Measurements from ENCODE around the gene TIGAR. TPM values are rescaled to one million over a fixed set of nuclear protein-coding genes. Genes with fewer than 3 reads are reported as not detected.

TIGAR gene
- total RNA-seq, 1 experiment from 2014 or later: 9.0 TPM

GRCh38 chr12:4307593-4308333 lies 13.2 kb upstream of the TIGAR start:
- Histone ChIP-seq H3K9me3 (ENCODE audit: low read length) (no peaks in the 10 kb centered on the region), H3K4me1 (ENCODE audit: low read length) (peaks cover 2% of the 10 kb centered on the region; the same call in 1 of the 2 replicates), H3K4me3 (ENCODE audit: low read length) (no peak overlapping the region), H3K9ac (ENCODE audit: low read length) (no peak overlapping the region), H3K36me3 (ENCODE audit: insufficient read depth, low read length) (no peaks in the 10 kb centered on the region), H3K27ac (ENCODE audit: low read length) (no peak overlapping the region), H3K4me2 (ENCODE audit: low read depth, low read length, poor library complexity, severe bottlenecking) (no peak overlapping the region), H4K20me1 (ENCODE audit: insufficient read depth, low read depth, low read length) (no peaks in the 10 kb centered on the region), H2AFZ (ENCODE audit: low read length) (no peak overlapping the region), H3K9me2 (replicated peaks; ENCODE audit: insufficient read depth, low read length) (no peaks in the 10 kb centered on the region), H3K27me3 (ENCODE audit: low read length) (no peaks in the 10 kb centered on the region), H3K79me2 (ENCODE audit: low read length) (no peaks in the 10 kb centered on the region)
- peak; percentile 59 for DNase-seq

- H3K9me2 ChIP-seq (replicated peaks; ENCODE audit: insufficient read depth, low read length): no peaks in the 10 kb centered on the region
- no peaks in the 10 kb centered on the region for H3K36me3 ChIP-seq (ENCODE audit: insufficient read depth, low read length)
- H3K4me3 ChIP-seq (ENCODE audit: low read length): no peak overlapping the region
- H2AFZ ChIP-seq (ENCODE audit: low read length): no peak overlapping the region
- H3K27me3 ChIP-seq (ENCODE audit: low read length): no peaks in the 10 kb centered on the region
- H3K4me1 ChIP-seq (ENCODE audit: low read length): peaks cover 2% of the 10 kb centered on the region; the same call in 1 of the 2 replicates
- no peak overlapping the region for H3K9ac ChIP-seq (ENCODE audit: low read length)
- no peak overlapping the region for H3K4me2 ChIP-seq (ENCODE audit: low read depth, low read length, poor library complexity, severe bottlenecking)
- no peak overlapping the region for H3K27ac ChIP-seq (ENCODE audit: low read length)
- H3K79me2 ChIP-seq (ENCODE audit: low read length): no peaks in the 10 kb centered on the region
- no peaks in the 10 kb centered on the region for H3K9me3 ChIP-seq (ENCODE audit: low read length)
- H4K20me1 ChIP-seq (ENCODE audit: insufficient read depth, low read depth, low read length): no peaks in the 10 kb centered on the region
- DNase-seq: no peak
These were observed 12.6 kb upstream of the TIGAR start for GRCh38 chr12:4308334-4308950.

DNA sequence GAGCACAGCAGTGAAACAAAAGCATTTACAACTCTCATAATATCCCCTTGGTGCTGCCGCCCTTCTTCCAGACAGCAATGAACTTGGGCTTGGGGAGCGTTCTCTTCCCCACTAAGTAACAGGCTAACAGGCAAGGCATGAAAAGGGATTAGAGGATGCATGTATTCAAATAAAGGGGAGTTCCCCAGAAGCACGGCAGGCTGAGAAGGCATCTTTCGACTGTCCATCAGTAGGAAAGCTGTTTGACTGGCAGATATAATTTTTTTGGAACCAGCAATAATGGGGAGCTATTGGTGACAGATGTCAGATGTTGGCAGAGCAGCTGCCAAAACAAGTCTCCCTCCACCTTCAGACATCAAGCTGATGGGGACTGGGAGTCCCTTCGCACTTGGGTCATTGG lies 9.2 kb upstream of the TIGAR start:
- H3K27me3 ChIP-seq (ENCODE audit: low read length): no peaks in the 10 kb centered on the region
- no peaks in the 10 kb centered on the region for H4K20me1 ChIP-seq (ENCODE audit: insufficient read depth, low read depth, low read length)
- no peak overlapping the region for H2AFZ ChIP-seq (ENCODE audit: low read length)
- no peaks in the 10 kb centered on the region for H3K79me2 ChIP-seq (ENCODE audit: low read length)
- no peak overlapping the region for H3K27ac ChIP-seq (ENCODE audit: low read length)
- no peaks in the 10 kb centered on the region for H3K36me3 ChIP-seq (ENCODE audit: insufficient read depth, low read length)
- no peak overlapping the region for H3K4me2 ChIP-seq (ENCODE audit: low read depth, low read length, poor library complexity, severe bottlenecking)
- peaks cover 2% of the 10 kb centered on the region; the same call in 1 of the 2 replicates for H3K4me1 ChIP-seq (ENCODE audit: low read length)
- no peak for DNase-seq
- H3K9me3 ChIP-seq (ENCODE audit: low read length): no peaks in the 10 kb centered on the region
- no peaks in the 10 kb centered on the region for H3K9me2 ChIP-seq (replicated peaks; ENCODE audit: insufficient read depth, low read length)
- H3K4me3 ChIP-seq (ENCODE audit: low read length): no peak overlapping the region
- no peak overlapping the region for H3K9ac ChIP-seq (ENCODE audit: low read length)

GRCh38 chr12:4312251-4312650 lies 8.8 kb upstream of the TIGAR start:
- no peaks in the 10 kb centered on the region for H3K9me3 ChIP-seq (ENCODE audit: low read length)
- H3K27ac ChIP-seq (ENCODE audit: low read length): no peak overlapping the region
- H2AFZ ChIP-seq (ENCODE audit: low read length): no peak overlapping the region
- H3K79me2 ChIP-seq (ENCODE audit: low read length): no peaks in the 10 kb centered on the region
- no peak overlapping the region for H3K4me2 ChIP-seq (ENCODE audit: low read depth, low read length, poor library complexity, severe bottlenecking)
- H3K4me1 ChIP-seq (ENCODE audit: low read length): peaks cover 2% of the 10 kb centered on the region; the same call in 1 of the 2 replicates
- no peak overlapping the region for H3K4me3 ChIP-seq (ENCODE audit: low read length)
- DNase-seq: no peak
- no peaks in the 10 kb centered on the region for H3K9me2 ChIP-seq (replicated peaks; ENCODE audit: insufficient read depth, low read length)
- H4K20me1 ChIP-seq (ENCODE audit: insufficient read depth, low read depth, low read length): no peaks in the 10 kb centered on the region
- H3K36me3 ChIP-seq (ENCODE audit: insufficient read depth, low read length): no peaks in the 10 kb centered on the region
- H3K27me3 ChIP-seq (ENCODE audit: low read length): no peaks in the 10 kb centered on the region
- no peak overlapping the region for H3K9ac ChIP-seq (ENCODE audit: low read length)

GRCh38 chr12:4320497-4320852 lies 538 bp upstream of the TIGAR start:
- Histone ChIP-seq H3K4me2 (ENCODE audit: low read depth, low read length, poor library complexity, severe bottlenecking) (peak overlapping the region; percentile 92), H3K9me3 (ENCODE audit: low read length) (no peaks in the 10 kb centered on the region), H3K27ac (ENCODE audit: low read length) (peak overlapping the region; percentile 12; the same call in 1 of the 2 replicates), H3K4me1 (ENCODE audit: low read length) (peaks cover 26% of the 10 kb centered on the region), H2AFZ (ENCODE audit: low read length) (peak overlapping the region; percentile 83), H3K36me3 (ENCODE audit: insufficient read depth, low read length) (peaks cover 8% of the 10 kb centered on the region; the same call in 1 of the 2 replicates), H3K27me3 (ENCODE audit: low read length) (no peaks in the 10 kb centered on the region), H3K4me3 (ENCODE audit: low read length) (peak overlapping the region; percentile 67), H3K79me2 (ENCODE audit: low read length) (peaks cover 40% of the 10 kb centered on the region), H3K9me2 (replicated peaks; ENCODE audit: insufficient read depth, low read length) (no peaks in the 10 kb centered on the region), H4K20me1 (ENCODE audit: insufficient read depth, low read depth, low read length) (no peaks in the 10 kb centered on the region), H3K9ac (ENCODE audit: low read length) (peak overlapping the region; percentile 78)
- no peak for DNase-seq

- Histone ChIP-seq H3K36me3 (ENCODE audit: insufficient read depth, low read length) (peaks cover 8% of the 10 kb centered on the region; the same call in 1 of the 2 replicates), H3K4me1 (ENCODE audit: low read length) (peaks cover 26% of the 10 kb centered on the region), H4K20me1 (ENCODE audit: insufficient read depth, low read depth, low read length) (no peaks in the 10 kb centered on the region), H3K9me3 (ENCODE audit: low read length) (no peaks in the 10 kb centered on the region), H3K27me3 (ENCODE audit: low read length) (no peaks in the 10 kb centered on the region), H3K4me2 (ENCODE audit: low read depth, low read length, poor library complexity, severe bottlenecking) (peak overlapping the region; percentile 92), H3K9me2 (replicated peaks; ENCODE audit: insufficient read depth, low read length) (no peaks in the 10 kb centered on the region), H2AFZ (ENCODE audit: low read length) (no peak overlapping the region), H3K79me2 (ENCODE audit: low read length) (peaks cover 63% of the 10 kb centered on the region), H3K4me3 (ENCODE audit: low read length) (peak overlapping the region; percentile 75), H3K27ac (ENCODE audit: low read length) (no peak overlapping the region), H3K9ac (ENCODE audit: low read length) (peak overlapping the region; percentile 75)
- DNase-seq: no peak
These were observed 1.7 kb downstream of the TIGAR start for GRCh38 chr12:4322726-4323125.

GRCh38 chr12:4323396-4323795 lies 2.4 kb downstream of the TIGAR start:
- DNase-seq: no peak
- Histone ChIP-seq H3K4me2 (ENCODE audit: low read depth, low read length, poor library complexity, severe bottlenecking) (peak overlapping the region; percentile 92), H3K79me2 (ENCODE audit: low read length) (peaks cover 70% of the 10 kb centered on the region), H3K9ac (ENCODE audit: low read length) (no peak overlapping the region), H3K27me3 (ENCODE audit: low read length) (no peaks in the 10 kb centered on the region), H2AFZ (ENCODE audit: low read length) (no peak overlapping the region), H4K20me1 (ENCODE audit: insufficient read depth, low read depth, low read length) (no peaks in the 10 kb centered on the region), H3K27ac (ENCODE audit: low read length) (no peak overlapping the region), H3K9me3 (ENCODE audit: low read length) (no peaks in the 10 kb centered on the region), H3K9me2 (replicated peaks; ENCODE audit: insufficient read depth, low read length) (no peaks in the 10 kb centered on the region), H3K36me3 (ENCODE audit: insufficient read depth, low read length) (peaks cover 8% of the 10 kb centered on the region; the same call in 1 of the 2 replicates), H3K4me1 (ENCODE audit: low read length) (peaks cover 26% of the 10 kb centered on the region), H3K4me3 (ENCODE audit: low read length) (peak overlapping the region; percentile 75; the same call in 1 of the 2 replicates)

GRCh38 chr12:4324366-4324765 lies 3.4 kb downstream of the TIGAR start:
- no peaks in the 10 kb centered on the region for H3K27me3 ChIP-seq (ENCODE audit: low read length)
- no peaks in the 10 kb centered on the region for H4K20me1 ChIP-seq (ENCODE audit: insufficient read depth, low read depth, low read length)
- no peak overlapping the region for H3K9ac ChIP-seq (ENCODE audit: low read length)

More at GRCh38 chr12:4324366-4324765, 3.4 kb downstream of the TIGAR start:
- H3K9me3 ChIP-seq (ENCODE audit: low read length): no peaks in the 10 kb centered on the region
- H3K4me3 ChIP-seq (ENCODE audit: low read length): no peak overlapping the region
- H3K36me3 ChIP-seq (ENCODE audit: insufficient read depth, low read length): peaks cover 8% of the 10 kb centered on the region; the same call in 1 of the 2 replicates
- no peaks in the 10 kb centered on the region for H3K9me2 ChIP-seq (replicated peaks; ENCODE audit: insufficient read depth, low read length)
- peaks cover 28% of the 10 kb centered on the region for H3K4me1 ChIP-seq (ENCODE audit: low read length)
- no peak for DNase-seq
- H3K79me2 ChIP-seq (ENCODE audit: low read length): peaks cover 79% of the 10 kb centered on the region
- no peak overlapping the region for H3K4me2 ChIP-seq (ENCODE audit: low read depth, low read length, poor library complexity, severe bottlenecking)
- H3K27ac ChIP-seq (ENCODE audit: low read length): no peak overlapping the region
- H2AFZ ChIP-seq (ENCODE audit: low read length): no peak overlapping the region
